Measurements from ENCODE around the gene TMED3.
A peak's percentile ranks its signal among the peaks of the same experiment; 100 is the strongest.

TMED3 gene

DNA sequence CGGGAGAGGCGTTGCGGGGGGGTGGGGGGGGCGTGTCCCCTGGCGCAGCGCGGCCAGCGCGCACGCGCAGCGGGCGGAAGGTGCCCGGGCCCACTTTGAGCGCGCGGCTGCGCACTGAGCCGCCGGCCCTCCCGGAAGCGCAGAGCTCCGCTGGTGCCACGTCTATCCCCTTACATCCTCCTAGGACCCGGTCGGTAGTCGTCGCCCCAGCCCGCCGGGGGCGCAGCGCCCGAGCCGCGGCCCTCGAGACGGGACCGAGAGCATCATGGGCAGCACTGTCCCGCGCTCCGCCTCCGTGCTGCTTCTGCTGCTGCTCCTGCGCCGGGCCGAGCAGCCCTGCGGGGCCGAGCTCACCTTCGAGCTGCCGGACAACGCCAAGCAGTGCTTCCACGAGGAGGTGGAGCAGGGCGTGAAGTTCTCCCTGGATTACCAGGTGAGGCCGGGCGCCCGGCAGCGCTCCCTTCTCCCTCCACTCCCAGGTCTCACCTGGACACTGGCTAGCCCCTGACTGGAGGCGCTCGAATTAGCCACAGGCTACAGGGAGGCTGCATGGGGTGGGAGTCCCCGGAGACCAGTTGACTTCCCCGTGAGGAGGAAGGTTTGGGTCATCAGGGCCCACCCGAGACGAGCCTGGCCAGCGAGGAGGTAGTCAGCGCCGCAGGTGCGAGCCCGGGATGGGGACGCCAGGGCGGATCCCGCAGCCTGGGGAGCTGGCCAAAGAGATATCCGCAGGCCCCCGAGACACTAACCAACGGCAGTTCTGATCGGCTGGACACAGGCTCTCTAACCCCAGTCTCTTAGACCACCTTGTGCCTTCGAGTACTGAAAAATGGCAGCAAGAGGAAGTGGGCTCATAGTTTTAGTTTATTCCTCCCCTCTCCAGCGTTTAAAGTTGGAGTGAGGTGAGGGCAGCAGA is at the start of gene TMED3:
Gene TMED3 (plus strand): TSS at position 128 of the 916 bp plus-strand sequence. CDS start 138 bp downstream, at position 266.
- DNase-seq (ENCODE audit: low read depth): peak; percentile 65

DNA sequence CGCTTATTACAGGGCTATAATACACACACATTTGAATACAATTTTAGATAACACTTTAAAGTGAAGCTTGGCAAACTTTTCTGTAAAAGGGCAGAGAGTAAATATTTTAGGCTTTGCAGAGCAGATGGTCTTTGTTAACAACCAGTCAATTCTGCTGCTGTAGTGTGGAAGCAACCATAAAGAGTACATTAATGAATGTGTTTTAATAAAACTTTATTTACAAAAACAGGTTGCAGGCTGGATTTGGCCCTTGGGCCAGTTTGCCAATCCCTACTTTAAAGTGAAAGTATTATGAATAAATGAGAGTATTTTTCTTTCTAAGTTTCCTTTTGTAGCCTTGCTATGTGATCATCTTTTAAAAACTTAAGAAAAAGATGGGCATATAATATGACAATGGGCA is 49.1 kb upstream of the TMED3 start:
- DNase-seq (ENCODE audit: low read depth): no peak

DNA sequence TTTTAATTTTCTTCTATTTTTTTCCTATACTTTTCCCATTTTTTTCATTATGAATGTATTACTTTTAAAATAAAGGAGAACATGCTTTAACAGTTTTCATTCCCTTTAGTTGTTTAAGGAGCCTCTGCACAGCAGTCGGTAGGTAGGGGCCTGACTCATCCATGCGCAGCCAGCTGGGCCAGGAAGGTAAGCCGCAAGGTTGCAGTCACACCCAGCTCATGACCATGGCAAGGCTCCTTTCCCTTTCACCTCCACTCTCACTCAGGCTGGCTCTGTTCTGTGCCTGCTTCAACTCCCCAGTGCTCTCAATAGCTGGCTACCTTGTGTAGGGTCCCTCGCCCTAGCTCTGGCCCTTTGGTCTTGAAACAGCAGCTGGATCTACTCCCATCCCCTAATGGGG is 45.7 kb upstream of the TMED3 start:
- DNase-seq (ENCODE audit: low read depth): no peak

DNA sequence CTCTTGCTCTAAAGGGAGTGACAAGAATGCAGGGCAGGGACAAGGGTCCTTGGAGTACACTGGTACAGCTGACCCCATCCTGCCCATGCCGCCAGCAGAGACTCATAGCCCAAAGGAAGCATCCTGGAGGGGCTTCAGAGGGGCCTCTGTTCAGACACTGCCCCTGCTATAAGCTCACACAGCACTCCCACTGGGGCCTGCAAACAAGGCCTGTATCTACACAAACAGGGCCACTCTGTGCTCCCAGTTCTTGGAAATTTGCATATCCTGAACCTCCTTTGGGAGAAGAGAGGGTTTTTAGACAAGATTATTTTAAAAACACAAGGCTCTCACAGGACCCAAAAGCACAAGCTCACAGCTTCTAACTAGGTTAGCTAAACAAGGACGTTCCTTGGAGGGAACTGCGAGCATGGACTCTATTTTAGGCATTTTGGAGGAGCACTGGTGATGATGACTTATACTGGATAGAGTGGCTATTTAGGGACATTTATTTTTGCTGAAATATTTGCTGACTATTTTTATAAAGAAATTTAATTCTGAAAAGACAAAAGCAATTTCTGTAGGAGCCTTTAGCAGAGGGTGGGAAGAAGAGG is 44.8 kb upstream of the TMED3 start:
- DNase-seq (ENCODE audit: low read depth): no peak

DNA sequence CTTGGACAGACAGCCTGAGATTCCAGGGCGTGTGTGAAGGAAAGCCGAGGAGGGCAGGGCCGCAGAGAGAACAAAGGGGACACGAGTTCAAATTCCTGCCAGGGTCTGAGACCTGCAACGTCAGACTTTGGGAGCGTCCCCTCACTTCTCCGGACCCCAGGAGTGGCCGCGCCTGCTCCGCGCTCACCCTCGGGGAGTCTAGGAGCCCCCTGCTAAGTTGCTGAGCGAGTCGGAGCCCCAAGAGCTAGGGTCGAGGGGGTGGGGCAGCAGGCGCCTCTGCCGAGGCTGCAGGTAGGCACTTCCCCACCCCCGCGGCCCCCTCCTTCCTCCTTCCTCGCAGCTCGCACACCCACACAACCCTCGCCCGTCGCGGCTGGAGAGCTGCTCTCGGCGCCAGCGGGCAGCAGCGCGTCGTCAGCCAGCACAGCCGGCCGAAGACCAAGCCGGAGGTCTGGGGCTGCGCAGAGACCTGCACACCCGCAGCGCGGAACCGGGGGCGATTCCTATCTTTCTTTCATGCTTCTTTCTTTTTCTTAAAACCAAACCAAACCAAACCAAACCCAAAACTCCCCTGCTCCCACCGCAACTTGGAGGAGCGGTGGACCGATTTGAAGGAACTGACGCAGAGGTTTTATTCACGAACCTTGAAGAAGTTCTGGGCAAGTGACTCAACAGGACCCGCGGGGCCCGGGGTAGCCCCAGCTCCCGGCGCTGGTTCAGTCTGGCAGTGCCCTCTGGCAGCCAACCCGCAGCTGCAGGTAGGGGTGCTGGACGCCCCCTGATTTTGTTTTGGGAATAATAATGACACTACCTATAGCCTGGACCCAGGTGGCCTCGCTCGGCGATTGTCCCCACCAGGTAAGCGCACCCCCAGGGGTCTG is 28.3 kb upstream of the TMED3 start, which contains the start of gene ANKRD34C:
Gene ANKRD34C (plus strand): TSS at position 352 of the 881 bp plus-strand sequence. CDS start 10,563 bp downstream, outside the sequence.
- no peak for DNase-seq (ENCODE audit: low read depth)

DNA sequence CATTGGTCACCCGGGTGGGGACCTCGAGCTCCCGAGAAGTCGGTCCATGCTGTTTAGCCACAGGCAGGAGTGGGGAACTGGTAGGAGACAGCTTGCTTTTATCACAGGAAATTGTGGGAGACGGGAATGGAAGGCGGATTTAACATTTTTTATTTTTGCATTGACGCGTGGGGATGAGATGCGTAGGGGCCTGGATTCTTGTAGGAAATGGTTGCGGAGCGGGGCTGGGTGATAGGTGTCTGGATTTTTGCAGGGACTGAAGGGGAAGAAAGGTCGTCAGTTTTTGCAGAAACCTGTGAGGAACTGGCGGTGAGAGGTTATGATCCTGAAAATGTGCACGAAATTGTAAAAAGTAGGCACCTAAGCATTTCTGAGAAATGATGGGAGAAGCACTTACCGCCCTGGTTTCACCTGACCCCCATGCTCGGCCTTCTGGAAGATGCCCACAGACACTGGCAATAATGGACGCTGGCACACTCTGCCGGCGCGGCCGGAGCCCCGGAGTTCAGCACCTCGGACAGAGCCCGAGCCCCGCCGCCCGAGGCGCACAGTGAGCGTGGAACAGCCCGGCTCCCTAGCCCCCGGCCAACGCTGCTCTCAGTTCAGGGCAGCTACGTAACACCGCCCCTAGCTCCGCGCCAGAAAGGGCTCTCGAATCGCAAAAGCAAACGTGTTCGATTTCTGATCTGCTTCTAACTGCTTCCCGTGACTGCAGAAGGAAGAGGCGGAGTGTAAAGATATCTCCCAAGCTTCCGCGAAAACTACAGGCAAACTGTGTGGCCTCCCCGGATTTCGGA is 27.5 kb upstream of the TMED3 start:
- DNase-seq (ENCODE audit: low read depth): no peak

DNA sequence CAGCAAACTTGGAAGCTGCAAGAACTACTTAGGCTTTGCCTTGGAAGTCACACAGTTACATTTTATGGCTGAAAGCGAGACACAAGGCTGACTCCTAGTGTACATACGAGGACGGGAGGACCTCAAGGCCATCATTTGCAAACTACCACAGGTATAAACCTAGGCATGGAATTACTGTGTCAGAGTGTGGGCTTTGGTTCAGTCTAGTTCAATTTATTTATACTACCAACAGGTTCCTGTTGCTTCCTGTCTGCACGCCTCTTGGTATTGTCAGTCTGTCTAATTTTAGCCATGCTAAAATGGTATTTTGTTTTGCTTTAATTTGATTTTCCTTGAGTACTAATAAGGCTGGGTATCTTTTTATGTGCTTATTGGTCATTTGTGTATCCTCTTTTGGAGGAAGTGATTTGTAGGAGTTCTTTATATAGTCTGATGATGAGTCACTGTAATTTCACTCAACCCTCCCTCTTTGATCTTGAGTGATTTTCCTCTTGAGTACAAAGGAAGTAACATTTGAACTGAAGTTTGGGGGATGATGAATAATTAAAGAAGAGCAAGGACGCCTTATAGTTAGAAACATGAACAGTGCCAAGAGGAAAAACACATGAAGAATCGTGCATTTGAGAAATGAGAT is 20.2 kb upstream of the TMED3 start:
- DNase-seq (ENCODE audit: low read depth): no peak

DNA sequence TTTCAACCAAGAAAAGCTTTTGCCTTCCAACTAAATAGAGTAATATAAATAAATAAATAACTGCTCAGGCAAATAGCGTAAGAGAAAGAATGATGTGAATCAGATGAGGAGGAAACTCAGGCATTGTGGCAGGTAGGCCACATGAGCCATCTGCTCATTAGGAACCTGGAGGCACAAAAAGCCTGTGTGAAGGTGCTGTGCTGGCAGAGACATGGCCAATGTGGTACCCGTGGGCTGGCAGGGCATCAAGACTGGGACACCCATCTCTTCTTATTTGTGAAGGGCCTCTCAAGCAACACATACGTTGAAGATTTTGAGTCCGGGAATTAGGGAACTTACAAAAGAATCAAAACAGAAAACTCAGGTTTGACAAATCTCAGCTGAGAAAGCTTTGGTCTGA is 18.9 kb upstream of the TMED3 start:
- DNase-seq (ENCODE audit: low read depth): no peak

DNA sequence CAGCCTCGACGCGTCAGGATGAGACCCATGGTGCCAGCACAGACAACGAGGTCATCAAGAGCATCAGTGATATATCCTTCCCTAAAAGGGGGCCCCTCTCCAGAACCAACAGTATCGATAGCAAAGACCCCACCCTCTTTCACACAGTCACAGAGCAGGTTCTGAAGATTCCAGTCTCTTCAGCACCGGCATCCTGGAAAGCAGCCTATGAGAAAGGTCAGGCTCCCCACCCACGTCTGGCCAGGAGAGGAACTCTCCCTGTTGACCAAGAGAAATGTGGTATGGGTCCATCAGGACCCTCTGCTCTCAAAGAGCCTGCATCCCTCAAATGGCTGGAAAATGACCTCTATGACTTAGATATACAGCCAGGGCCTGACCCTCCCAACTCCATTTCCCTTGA is 16.8 kb upstream of the TMED3 start:
- no peak for DNase-seq (ENCODE audit: low read depth)

DNA sequence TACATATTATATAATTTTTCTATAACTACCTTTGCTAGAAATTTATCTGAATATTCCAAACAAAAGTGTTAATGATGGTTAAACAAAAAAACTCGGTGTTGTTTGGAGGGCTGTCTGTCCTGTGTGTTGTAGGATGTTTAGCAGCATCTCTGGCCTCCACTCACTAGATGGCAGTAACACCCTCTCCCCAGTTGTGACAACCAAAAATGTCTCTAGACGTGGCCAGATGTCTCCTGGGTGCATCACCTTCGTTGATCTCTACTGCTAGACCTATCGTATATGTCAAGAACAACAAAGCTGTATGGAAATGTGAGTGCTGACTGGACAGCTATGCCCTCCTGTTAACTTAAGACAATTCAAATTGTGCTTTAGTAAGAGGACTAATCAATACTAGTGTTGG is 14.3 kb upstream of the TMED3 start:
- no peak for DNase-seq (ENCODE audit: low read depth)

DNA sequence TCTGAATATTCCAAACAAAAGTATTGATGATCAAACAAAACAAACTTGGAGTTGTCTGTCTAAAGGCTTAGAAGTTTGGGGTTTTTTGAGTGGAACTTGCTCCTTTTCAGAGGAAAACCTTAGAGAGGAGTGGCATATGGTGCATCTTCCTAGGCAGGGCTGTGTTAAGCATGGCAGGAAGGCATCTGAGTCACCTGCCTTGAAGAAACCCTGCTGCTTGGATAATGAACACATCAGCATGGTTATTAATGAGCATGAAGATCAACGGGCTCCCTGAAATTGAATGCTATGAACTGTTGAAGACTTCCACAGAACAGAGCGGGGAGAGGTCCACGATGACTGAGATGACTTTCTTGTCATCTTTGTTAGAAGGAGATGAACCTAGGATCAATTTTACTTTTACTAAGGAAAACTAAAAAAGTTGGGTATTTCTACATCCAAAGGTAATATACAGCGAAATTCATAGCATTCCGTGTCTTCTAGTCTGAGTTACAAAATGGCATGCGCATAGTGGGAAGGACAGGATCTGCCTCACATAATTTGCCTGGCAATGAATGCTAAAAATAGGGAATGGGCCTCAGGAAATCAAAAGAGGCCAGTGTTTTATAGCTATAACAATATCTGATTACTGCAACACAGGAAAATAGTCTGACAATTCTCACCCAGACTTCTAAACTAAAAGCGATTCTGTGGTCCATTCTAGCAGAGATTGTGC is 11.6 kb upstream of the TMED3 start:
- no peak for DNase-seq (ENCODE audit: low read depth)

DNA sequence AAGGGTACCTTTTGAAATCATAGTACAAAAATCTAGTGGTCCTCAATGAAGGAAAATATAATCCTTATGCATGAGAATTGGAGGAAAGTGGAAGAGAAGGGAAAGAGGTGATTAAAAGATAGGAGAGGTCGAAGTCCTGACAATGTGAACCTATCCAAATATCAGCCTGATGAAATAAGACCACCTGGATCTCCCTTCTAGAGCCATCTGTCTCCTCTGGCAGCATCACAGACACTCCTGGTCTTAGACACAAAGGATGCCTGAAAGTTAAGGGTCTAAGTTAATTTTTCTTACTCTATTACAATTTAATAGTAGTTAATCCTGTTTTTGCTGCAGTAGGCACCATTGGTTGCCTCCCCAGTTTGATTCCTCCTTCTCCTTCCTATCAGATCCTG is 11.1 kb upstream of the TMED3 start:
- DNase-seq (ENCODE audit: low read depth): no peak

DNA sequence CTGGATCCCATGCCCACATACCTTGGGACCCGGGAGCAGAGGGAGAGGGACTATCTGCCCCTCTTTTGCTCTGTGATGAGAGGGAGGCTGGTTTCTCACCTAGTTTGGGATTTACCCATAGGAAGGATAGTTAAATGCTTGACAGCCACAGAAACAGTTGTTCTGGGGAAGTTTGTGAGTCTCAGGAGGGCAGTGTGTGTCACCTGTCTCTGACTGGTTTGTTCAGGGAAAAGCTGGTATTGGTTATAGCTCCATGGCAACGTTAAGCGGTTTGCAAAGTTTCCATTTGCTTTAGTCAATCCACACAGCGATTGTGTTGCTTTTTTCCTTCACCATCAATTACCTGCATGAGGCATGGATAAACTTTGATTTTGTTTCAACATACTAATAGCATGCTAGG is 3.7 kb upstream of the TMED3 start:
- no peak for DNase-seq (ENCODE audit: low read depth)

DNA sequence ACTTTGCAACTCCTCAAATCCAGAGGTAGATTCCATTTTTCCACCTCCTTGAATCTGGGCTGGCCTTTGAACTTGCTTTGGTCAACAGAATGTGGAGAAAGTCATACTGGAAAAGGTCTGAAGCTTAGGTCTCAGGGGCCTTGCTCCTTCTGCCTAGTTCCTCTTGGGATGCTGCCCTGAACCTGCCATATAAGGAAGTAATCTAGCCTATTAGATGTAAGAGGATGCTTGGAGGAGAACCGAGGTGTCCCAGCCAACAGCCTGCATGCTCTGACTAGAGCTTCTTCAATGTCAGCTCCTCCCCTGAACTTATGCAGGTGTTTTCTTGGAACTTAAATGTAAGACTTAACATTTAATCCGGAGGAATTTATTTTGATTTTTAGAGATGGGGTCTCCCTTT is 2.0 kb upstream of the TMED3 start:
- no peak for DNase-seq (ENCODE audit: low read depth)

DNA sequence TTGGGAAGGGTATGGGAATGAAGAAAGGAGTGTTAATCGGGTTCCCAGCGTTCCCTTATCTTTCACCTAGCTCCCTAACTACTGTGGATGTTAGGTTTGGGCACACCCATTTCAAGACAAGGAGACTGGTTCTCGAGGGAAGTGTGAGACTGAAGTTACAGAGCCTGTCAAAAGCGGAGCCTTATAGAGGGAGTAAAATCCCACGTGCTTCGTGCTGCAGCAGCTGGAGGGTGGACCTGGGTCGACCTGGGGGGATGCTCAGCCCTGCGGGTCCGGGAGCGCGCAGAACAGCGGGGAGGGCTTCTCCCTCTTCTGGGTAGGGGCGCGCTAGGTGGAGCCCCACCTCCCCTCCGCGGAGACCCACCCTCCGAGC is 314 bp upstream of the TMED3 start:
- DNase-seq (ENCODE audit: low read depth): no peak

DNA sequence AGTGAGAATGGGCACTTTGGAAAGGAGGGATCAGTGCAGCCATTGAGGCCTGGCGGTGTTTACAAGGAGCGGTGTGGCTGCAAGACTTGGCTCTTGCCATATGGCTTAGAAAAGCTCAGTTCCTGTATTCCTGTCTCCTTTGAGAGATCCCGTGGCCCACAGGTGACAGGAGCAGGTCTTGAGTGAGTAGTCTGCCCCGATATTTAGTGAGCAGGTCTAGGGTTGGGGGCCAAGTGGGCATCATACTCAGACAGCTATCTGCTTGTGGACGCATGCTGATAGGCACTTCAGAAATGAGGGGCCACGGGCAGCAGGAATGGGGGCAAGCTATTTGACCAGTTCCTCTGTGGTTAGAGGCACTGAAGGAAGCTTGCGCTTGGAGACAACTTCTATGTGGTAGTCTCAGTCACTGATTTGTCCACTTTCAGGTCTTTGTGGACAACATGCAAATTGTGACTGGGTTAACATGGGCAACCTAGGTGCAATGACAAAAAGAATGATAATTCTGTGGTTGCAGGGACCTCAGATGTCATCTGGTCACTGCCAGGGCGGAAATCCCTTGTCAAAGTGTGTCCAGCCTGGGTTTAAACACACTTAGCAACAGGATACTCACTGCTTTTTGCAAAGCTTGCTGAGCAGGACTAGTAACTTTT is 1.1 kb downstream of the TMED3 start:
- no peak for DNase-seq (ENCODE audit: low read depth)

DNA sequence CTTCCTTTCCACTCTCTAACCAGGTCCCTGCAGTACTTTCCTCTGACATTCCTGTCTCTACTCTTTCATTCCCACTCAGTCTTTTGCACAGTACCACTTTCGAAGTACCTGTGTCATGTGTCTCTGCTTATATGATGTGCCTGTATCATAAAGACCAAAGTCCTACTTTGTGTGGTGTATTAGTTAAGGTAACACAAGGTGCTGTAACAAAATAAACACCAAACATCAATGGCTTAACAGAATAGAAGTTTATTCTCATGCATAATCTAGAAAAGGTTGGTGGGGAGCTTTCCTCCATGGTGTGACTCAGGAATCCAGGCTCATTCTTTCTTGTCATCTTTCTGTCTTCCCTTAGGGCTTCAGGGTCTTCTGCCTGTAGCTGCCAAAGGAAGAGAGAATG is 3.3 kb downstream of the TMED3 start:
- DNase-seq (ENCODE audit: low read depth): no peak

DNA sequence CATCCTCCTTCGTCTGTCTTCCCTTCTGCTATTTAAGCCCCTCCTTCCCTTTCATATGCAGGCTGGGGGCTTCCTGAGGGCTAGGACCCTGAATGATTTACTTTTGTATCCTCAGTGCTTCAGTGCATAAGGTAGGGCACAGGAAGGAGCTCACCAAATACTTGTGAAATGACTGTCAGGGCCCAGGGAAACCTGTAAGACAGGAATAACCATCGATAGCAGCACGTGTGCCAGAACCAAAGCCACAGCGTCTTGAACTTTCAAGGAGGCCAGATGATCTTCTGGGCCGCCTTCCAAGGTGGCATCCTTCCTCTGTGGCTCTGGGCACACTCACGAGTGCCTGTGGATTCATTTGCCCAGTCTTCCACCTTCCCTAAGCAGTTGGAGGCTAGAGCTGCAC is 3.9 kb downstream of the TMED3 start:
- DNase-seq (ENCODE audit: low read depth): no peak

DNA sequence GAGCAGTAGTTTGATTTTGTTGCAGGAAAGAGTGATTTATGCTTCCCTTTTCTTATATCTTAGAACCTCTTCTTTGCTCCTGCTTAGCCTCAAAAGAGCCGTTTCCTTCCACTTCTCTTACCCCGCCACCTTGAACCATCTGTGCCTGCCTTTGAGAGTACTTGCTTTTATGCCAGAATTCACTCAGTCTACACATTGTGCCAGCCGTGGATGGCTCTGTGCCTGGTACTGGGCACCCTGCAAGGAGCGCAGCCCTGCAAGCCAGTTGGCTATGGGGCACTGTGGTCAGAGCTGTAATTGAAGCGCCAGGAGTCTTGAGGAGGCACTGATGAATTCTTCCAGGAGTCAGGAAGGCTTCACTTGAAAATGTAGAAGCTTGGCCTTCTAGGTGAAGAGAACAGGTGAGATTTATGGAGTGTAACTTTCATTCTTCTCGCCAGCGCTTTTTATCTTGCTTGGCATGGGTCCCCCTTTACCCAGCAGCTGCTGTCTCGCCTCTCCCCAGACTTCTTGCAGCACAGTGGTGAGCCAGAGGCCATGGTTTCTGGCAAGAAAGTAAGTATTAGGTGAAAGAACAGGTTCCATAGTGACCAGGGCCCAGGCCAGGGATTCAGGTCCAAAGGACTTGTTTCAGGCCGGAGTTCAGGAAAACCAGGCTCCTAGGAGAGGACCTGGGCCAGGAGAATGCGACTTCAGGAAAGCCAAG is 4.9 kb downstream of the TMED3 start:
- DNase-seq (ENCODE audit: low read depth): no peak
